GM12872 (cell line): ENCODE results near the gene PLAGL2.

Experiments
- CTCF ChIP-seq: IDR thresholded peaks from 3 replicates; pipeline ENCODE4 v1.5.1; 2011; ENCODE audit warnings: low read depth, mild to moderate bottlenecking, low read length, moderate library complexity; ENCODE audit not compliant: insufficient read depth

PLAGL2 gene

GRCh38 chr20:32205110-32205842, 2.3 kb downstream of the PLAGL2 start:
- no peak for TF ChIP-seq CTCF

GRCh38 chr20:32204205-32205109, 3.1 kb downstream of the PLAGL2 start:
- no peak for TF ChIP-seq CTCF

- no peak for TF ChIP-seq CTCF
Measured at GRCh38 chr20:32203356-32204204, 4.0 kb downstream of the PLAGL2 start.

- no peak for TF ChIP-seq CTCF
Measured at GRCh38 chr20:32201977-32202363, 5.6 kb downstream of the PLAGL2 start.

- TF ChIP-seq CTCF = no peak
Measured at GRCh38 chr20:32201296-32201976, 6.1 kb downstream of the PLAGL2 start.

- TF ChIP-seq CTCF = no peak
Measured at GRCh38 chr20:32199006-32199405, 8.5 kb downstream of the PLAGL2 start.
